Right lung (tissue), 5 donors: ENCODE measurements around the gene PITRM1. TPM values are rescaled to one million over a fixed set of nuclear protein-coding genes. Genes with fewer than 3 reads are reported as not detected.
"Not testable (repeated sequence)": the region's sequence is repeated elsewhere in the genome, so short reads cannot be mapped to it uniquely, and the experiment has no call there.

Source experiments
- DNase-seq, 2 donors: peaks; one replicate each; pipeline ENCODE4 v3.0.0-alpha.2; 2013
- polyA plus RNA-seq, 5 donors: library from polyadenylated mRNA; unstranded; fragments of 120-200 nt; gene quantifications; one replicate each; pipeline versions ENCODE4 v1.2.1 to v1.2.3, GENCODE V29; 2013; ENCODE audit warnings: inconsistent platforms in 1 of 5, low replicate concordance in 1 of 5; ENCODE audit not compliant: insufficient read length in 5 of 5, insufficient read depth in 1 of 5

PITRM1 gene
- polyA plus RNA-seq, 5 donors = 66.0 to 83.2 (median 72.0) TPM

DNA sequence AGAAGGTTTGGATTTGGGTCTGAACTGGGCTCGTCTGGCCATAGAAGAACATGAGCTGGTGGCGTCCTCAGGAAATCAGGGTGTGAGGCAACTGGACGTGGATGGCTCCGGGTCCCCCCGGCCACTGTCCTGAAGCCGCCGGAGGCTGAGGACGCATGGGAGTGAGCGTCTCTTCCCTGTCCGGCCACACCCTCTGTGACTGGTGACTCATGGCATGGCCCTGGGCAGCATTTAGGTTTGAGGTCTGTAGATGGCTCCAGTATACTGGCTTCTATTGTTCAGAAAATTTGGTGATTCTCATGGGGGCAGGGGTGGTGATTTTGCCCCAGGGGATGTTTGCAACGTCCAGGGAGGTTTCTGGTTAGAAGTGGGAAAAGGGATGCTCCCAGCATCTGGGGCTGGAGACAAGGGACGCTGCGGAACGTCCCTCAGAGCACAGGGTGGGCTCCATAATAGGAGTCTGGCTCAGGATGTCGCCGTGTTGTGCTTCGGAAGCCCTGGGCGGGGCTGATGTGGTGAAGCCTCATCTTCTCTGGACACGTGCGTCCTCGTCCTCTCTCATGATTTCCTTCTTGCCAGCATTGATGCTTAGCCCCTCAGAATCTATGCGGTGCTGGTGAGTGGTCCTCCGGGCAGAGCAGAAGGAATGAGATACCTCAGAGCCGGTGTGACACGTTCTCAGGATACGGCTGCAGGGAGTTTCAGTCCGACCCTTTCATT, 49.9 kb downstream of the PITRM1 start:
- DNase-seq = no peak

DNA sequence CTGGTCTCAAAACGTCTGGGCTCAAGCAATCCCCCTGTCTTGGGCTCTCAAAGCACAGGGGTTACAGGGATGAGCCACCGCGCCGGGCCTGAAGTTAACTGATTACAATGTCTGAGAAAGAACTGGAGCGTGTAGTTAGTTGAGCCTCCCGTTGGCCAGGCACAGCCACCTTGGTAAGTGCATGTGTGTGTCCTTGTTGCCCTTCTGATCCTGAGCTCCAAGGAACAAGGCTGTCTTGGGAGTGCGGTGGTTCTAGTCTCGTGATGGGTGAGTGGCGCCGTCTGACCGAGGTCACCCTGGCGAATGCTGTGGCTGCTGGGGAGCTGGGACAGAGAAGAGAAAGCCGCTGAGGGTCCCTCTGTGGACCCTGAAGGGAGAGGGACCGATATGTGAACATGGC, 50.5 kb downstream of the PITRM1 start:
- DNase-seq = no peak

DNA sequence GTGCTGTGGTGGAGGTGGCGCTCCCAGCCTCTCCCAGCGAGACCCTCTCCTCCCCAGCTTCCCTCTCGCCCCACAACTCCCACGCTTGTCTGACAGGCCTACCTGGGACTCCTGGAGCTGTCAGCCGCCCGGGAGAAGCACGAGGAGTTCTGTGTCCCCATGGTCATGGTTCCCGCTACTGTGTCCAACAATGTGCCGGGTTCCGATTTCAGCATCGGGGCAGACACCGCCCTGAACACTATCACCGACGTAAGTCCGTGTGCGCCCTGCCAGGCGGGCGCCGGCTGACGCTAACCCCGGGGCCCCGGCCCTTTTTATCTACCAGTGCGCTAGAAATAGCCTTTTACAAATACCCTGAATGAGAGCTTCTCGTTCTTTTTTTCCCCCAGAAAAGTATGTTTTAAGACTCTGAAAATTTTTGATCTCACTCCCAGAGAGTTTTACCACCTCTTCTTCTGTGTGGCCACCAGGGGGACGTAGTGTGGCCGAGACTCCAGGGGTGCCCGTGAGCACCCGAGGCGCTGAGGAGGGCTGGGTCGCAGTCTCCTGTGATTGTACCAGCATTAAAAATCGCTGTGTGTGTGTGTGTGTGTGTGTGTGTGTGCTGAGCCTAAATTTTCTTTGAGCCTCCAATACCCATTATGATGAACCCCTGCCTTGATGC, 52.7 kb downstream of the PITRM1 start:
- no peak for DNase-seq

DNA sequence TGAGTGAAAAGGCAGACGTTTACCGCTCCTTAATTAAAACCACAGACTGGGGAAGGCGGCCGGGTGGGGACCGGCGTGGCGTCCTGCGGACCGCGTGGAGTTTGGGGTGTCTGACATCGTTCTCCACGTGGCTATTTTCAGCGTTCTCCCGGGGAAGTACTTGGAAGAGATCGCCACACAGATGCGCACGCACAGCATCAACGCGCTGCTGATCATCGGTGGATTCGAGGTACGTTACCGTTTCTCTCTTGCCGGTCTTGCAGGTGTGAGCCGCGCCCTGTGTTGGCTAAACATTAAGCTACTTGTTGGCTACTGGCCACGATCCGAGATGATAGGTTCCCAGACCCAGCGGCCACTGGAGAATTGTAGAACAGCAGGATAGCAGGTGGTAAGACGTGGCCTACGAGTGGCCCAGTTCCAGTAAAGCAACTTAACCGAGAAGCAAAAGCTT, 53.9 kb downstream of the PITRM1 start:
- DNase-seq = no peak

DNA sequence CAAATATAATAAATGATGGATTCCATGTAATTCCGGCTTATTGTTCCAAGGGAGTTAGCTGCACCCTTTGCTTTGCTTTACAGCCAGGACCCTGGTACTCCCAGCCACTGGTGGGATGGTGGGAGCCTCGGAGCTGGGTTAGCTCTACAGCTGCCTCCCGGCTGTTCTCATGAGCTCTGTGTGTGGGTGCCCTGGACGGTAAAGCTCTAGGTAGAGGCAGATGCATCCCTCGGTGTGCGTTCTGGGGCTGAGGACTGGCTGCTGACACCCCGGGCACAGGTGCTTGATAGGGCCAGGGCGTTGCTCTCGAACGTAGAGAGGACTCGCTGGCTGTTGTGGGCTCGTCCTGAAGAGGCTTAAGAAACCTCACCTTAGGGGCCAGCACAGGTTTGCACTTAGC, 55.1 kb downstream of the PITRM1 start:
- no peak for DNase-seq

DNA sequence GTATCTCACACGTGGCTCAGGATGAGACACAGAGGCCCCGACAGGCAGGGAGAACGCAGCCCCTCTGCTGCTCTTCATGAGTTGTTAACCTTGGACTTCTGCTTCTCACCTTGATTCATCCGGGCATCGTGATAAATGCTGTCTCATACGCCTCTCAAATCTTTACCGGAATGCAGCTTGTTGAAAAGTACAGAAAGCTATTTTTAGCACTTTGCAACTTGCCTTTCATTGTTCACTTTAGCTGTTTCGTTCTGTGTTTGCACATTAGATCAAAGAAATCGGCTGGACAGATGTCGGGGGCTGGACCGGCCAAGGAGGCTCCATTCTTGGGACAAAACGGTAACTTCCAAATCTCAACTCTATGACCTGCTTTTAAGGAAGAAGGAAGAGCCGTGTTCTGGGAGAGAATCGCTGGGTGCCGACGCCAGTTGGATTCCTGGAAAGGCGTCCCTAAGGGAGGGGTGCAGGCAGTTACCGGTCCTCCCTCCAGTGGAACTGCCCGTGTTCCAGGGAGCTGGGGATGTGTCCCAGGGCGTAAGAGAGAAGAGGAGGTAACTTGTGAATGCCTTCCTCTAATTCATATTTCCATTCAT, 56.0 kb downstream of the PITRM1 start:
- DNase-seq = no peak

DNA sequence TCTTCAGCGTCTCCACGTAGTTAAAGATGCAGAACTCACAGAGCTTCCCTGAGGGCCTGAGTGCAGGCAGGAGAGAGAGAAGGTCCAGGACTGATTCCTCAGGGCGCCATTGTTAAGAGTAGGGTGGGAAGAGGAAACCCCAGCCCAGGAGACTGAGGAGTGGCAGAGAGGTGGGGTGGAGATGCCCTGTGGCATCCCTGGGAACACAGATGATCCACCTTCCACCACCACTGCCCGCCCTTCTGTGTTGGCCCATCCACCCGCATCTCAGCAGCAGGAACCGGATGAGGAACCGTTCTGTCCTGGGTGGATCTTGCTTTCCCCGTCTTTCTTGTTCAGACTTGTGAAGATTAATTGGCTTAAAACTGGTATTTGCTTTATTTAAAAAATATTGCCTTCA, 56.9 kb downstream of the PITRM1 start:
- no peak for DNase-seq

DNA sequence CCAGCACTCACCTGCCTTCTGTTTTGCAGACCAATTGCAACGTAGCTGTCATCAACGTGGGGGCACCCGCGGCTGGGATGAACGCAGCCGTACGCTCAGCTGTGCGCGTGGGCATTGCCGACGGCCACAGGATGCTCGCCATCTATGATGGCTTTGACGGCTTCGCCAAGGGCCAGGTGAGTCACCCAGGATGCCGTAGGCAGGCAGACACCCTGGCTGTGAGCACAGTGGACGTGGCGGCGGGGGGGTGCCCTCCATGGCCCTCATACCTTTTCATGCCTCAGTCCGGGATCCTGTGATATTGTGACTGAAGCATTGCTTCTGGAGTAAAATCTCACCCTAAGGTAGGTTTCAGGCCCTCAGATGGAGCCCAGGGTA, 59.2 kb downstream of the PITRM1 start:
- DNase-seq = no peak

DNA sequence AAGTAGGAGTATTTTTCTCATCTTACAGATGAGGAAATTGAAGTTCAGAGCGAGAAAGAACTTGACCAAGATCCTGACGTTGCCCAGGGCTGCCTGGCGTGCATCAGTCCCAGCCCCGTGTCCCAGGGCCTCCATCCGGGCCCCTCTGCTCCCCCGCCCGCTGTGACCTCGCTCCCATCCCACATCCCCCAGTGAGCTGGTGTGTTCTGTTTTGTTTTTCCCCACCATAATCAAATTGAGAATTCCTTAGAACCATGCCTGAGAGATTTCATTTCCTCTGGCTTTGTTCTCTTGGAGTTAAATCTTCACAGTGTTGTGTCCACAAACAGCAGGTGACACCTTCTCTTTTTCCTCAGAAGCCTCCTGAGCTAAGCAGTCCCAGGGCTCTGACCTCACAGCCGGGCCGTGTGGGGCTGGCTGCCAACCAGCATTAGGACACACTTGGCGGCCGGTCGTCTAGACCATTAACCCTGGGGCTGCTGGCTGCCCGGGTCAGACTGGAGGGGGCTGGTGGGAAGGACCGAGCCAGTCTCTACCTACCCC, 60.9 kb downstream of the PITRM1 start:
- DNase-seq = no peak

DNA sequence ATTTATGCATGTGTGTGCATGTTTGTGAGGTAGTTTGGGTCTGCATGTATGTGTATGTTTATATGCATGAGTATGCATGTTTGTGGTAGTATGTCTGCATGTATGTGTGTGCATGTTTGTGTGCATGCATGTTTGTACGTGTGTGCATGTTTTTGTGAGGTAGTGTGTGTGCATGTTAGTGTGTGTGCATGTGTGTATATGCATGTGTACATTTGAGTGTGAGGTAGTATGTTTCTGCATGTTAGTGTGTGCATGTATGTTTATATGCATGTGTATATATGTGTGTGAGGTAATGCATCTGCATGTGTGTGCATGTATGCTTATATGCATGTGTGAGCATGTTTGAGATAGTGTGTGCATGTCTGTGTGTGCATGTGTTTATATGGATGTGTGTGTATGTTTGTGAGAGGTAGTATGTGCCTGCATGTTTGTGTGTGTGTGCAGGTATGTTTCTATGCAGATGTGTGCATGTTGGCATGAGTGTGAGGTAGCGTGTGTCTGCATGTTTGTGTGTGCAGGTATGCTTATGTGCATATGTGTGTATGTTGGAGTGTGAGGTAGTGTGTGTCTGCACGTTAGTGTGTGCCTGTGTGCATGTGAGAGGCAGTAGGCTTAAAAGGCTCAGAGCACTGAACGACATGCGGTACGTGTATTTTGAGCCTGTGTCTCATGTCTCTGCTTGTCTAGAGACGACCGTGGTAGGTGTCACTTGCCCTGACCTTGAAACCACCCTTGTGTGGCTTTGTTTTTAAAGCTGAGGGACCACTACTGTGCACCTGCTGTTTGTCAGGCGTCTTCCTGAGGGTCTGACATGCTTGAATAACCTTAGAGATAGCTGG, 61.6 kb downstream of the PITRM1 start:
- no peak for DNase-seq

DNA sequence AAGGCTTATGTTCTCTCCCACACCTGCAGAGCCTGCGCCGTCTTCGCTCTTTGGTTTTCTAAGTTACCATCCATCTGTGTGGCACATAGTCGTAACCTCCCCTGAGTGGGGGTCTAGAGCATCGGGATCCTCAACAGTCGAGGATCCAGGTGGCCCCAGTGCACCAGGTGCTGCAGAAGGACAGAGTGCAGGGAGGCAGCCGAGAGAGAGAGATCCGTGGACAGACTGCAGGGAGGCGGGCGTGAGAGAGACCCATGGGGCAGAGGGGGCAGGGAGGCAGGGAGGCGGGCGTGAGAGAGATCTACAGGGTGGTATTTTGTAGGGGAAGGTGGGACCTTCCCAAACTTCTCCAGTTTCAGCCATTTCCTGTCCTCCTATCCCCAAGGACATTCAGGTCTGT, 62.9 kb downstream of the PITRM1 start:
- no peak for DNase-seq

DNA sequence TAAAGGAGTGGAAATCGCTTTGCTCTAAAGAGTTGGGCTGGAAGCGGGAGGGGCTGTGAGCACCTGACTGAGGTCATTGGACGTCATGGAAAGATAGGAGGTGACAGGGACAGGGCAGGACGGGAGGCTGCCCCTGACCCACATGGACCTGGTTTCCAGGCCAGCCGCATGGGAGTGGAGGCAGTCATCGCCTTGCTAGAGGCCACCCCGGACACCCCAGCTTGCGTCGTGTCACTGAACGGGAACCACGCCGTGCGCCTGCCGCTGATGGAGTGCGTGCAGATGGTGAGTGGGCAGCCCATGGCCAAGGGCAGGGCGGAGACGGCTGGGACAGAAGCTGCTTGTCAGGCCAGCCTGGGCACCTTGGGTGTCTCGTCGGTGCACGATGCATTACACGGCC, 63.4 kb downstream of the PITRM1 start:
- no peak for DNase-seq

DNA sequence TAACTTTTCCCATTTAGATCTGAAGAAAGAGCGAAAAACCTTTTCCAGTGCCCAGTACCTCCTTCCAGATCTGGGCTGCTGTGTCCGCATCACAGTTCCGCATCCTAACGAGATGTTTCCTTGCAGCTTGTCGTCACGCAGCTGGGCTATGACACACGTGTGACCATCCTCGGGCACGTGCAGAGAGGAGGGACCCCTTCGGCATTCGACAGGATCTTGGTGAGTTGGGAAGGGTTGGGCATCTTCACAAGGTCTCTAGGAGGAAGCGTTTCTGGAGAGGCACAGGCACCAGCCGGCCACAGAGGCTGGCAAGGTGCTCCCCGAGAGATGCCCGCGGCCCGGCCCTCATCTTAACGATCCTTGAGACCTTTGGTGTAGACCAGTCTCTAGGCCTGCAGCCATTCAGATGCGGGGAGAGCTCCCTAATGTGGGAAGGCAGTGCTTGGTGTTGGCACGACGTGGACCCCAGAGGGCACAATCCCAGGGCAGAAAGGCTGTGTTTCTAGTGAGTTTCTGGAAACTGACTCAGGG, 63.9 kb downstream of the PITRM1 start:
- no peak for DNase-seq

DNA sequence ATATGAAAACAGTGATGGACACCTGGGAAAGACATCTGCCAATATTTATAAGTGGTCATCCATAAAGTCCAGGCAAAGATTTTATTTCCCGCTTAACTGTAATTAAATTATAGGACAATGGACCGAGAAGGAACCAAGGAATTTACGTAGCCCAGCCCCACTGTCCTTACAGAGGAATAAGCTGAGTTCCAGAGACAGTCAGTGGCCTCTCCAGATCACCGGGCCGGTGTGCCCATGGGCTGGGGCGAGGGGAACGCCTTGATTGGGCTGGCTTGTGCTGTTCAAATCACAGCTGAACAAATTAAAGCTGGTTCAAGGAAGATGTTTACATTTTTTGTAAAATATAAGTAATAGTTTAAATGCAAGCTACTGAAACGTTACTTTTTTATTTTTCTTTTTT, 64.5 kb downstream of the PITRM1 start:
- no peak for DNase-seq

DNA sequence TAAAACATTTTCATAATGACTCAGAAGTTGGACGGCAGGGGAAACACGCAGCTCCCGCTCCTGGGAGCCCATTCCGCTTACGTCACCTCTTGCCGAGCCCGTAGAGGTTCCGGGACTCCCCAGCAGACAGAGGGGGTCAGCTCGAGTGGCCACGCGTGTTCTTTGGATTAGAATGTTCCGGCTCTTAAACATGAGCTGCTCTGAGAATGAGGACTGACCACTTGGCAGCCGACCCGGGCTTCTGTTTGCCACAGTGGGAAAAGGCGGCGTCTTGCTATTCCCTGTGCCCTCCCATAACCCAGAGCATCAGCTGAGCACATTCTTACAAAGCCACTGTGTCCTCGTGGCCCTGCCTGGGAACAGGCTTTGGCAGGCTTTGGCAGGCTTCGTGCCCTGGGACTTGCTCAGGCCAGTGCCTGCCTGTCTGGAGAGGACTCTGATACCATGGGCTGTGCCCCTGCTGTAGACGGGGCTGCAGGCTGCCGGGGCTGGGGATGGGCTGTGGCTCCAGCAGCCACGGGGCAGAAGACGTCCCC, 65.1 kb downstream of the PITRM1 start:
- DNase-seq = peak in 1 of 2 donors; percentile 42

DNA sequence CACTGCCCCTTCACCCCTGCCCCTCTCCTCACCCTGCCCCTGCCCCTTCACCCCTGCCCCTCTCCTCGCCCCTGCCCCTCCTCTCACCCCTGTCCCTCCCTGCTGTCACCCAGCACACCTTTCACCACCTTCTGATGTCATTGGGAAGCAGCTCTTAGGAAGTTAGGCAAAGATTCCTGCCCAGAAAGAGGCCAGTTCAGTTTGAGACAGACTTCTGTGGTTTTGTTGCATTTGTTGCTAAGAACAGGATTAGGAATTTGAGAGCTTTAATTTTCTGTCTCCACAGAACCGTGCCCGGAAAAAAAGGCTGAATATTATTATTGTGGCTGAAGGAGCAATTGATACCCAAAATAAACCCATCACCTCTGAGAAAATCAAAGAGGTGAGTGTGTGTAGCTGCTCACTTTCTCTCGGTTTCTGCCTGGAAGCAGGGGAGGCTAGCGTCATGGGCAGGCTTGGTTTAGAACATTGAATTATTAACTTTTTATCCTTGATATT, 65.6 kb downstream of the PITRM1 start:
- no peak for DNase-seq

DNA sequence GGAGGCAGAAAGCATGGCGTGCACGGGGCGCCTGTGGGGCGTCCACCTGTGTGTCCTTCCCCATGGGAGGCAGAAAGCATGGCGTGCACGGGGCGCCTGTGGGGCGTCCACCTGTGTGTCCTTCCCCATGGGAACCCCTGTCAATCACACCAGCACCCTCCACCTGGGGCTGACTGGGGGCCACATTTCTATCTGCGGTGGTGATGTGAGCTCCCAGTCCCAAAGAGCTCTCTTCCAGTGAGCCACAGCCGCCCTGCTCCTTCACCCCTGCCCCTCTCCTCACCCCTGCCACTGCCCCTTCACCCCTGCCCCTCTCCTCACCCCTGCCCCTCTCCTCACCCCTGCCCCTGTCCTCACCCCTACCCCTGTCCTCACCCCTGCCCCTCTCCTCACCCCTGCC, 66.3 kb downstream of the PITRM1 start:
- not testable (repeated sequence) for DNase-seq

DNA sequence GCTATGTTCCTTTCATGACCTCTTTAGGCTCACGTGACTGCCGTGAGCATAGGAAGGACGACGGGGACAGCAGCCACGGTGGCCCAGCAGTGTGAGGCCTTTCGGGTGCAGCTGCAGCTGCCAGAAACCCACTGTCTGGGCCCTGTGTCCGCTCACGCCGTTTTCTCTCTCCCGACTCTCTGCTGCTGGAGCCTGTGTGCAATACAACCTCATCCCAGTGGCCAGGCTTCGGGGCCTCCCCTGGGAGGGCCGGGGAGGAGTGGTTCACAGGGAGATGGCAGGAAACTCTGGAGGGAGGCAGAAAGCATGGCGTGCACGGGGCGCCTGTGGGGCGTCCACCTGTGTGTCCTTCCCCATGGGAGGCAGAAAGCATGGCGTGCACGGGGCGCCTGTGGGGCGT, 66.7 kb downstream of the PITRM1 start:
- no peak for DNase-seq

DNA sequence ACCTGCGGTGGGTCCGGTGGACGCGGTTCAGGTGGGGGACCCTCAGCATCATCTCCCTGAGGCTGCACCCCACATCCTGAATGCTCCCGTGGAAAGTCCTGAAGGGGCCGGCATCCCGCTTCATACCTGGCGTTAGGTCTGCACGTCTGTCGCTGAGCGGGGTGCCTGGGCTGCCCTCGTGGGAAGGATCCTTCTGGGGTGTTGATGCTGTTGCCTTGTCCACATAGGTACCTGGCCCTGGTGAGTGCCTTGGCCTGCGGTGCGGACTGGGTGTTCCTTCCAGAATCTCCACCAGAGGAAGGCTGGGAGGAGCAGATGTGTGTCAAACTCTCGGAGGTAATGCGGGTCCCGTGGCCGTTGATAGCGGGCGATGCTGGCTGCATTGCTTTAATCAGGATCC, 67.4 kb downstream of the PITRM1 start:
- DNase-seq = no peak

DNA sequence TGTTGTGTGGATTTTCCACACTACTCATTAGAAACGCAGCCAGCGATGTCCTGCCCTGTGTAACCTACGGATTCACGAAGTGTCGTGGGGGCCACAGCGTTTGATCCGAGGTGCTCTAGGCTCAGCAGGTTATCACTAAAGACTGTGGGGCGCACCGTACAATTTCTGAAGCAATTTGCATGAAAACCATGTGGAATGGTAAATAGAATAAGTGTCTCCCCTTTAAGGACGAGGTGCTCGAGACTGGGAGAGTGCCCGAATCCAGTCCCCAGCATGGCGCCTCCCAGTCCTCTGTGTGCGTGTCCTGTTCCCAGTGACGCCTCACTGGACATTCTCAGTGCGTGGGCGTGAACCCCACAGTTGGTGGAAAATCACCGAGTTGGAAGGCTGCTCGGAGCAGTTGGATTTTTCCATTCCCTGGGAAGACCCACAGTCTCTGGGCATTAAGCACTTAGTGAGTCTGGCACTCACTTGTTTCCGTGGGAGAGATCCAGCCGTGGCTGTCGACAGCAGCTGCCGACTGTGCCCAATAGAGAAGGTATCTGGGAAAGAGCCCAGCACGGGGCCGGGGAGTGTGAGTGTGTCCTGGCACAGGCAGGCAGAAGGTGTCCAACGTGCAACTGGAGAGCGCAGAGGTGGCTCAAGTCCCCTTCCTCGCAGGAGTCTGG, 68.2 kb downstream of the PITRM1 start:
- DNase-seq = no peak

DNA sequence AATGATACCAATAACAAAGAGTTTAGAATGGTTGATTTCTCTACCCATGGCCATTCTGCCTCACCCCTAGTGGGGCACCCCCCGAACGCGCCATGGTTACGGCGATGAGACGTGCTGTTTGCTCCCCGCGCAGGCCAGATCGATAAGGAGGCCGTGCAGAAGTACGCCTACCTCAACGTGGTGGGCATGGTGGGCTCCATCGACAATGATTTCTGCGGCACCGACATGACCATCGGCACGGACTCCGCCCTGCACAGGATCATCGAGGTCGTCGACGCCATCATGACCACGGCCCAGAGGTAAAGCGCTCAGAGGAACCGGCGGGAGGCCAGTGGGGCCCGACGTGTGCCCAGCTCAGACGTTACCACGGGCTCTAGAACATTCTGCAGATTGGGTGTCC, 68.9 kb downstream of the PITRM1 start:
- no peak for DNase-seq
